BLaER1 treated with 17β-estradiol and CSF1 and Interleukin-3, amounts not matched to agents 10 nM and 100 nM (cell line): Measurements from ENCODE around the gene PHF19.
A peak's percentile ranks its signal among the peaks of the same experiment; 100 is the strongest.

Experiments
- H3K27ac ChIP-seq, 11 experiments: shearing (Covaris generic); formaldehyde crosslinking; 2 replicates each; pipeline ENCODE4 v1.8.1; 2022
- H3K27me3 ChIP-seq, 11 experiments: shearing (Covaris generic); formaldehyde crosslinking; 2 replicates each; pipeline ENCODE4 v1.8.1; 2022
- H3K36me3 ChIP-seq, 11 experiments: shearing (Covaris generic); formaldehyde crosslinking; 2 replicates each; pipeline ENCODE4 v1.8.1; 2022
- H3K4me1 ChIP-seq, 10 experiments: shearing (Covaris generic); formaldehyde crosslinking; 2 replicates each; pipeline ENCODE4 v1.8.1; 2022
- H3K4me2 ChIP-seq, 11 experiments: shearing (Covaris generic); formaldehyde crosslinking; 2 replicates each; pipeline ENCODE4 v1.8.1; 2022
- H3K4me3 ChIP-seq, 10 experiments: shearing (Covaris generic); formaldehyde crosslinking; 2 replicates each; pipeline ENCODE4 v1.8.1; 2022
- H3K9ac ChIP-seq, 11 experiments: shearing (Covaris generic); formaldehyde crosslinking; 2 replicates each; pipeline ENCODE4 v1.8.1; 2022
- H3K9me3 ChIP-seq, 11 experiments: shearing (Covaris generic); formaldehyde crosslinking; replicated peaks in 1 of 11; 2 replicates each; pipeline ENCODE4 v1.8.1; 2022
- H4K20me1 ChIP-seq, 11 experiments: shearing (Covaris generic); formaldehyde crosslinking; 2 replicates each; pipeline ENCODE4 v1.8.1; 2022
- Cebpa-rat ChIP-seq, 11 experiments: shearing (Covaris generic); IDR thresholded peaks; 2 replicates each; pipeline ENCODE4 v1.8.1; 2022

Gene PHF19

DNA sequence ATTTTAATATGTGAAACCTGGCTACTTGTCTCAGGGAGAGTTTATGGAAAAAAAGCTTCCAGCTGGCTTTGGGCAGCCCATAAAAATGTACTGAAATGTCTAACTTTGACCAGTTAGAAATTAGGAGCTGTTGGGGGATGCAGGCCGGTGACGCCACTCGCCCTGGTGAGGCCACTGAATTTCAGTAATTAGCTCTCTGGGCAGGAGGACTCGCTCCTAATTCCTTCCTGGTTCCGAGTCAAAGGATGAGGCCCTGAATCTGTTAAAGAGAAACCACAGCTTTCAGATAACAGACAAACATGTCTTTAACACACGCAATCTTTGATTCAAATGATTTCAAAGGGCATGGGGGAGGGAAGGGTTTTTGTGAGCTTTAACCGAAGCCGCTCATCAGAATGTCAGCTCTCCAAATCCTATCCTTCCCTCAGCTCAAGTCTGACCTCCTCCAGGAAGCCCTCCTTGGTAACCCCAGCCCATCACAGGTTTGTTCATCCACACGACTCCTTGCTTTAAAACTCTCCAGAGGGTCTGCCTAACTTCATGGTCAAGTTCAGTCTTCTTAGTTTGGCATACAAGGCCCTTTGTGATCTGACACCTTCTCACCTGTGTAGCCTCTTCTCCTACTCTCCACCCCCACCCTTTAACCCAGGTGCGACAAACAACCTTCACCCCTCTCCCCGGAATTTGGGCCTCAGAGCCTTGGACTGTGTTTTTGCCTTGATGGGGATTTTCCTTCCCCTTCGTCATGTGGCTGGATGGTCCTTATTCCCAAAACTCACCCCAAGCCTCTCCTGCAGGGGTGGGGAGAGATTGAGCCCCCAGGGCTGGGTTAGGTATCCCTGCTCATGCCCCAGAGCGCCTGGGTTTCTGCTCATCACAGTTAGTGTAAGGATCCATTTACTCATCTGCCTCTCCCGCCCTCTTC, 13.6 kb upstream of the PHF19 start:
- Histone ChIP-seq H3K9me3 (peaks cover 0 to 4% (median 0%) of the 10 kb centered on the region in 11 experiments; a peak in 2 of 22 replicates), H4K20me1 (no peaks in the 10 kb centered on the region), H3K36me3 (no peaks in the 10 kb centered on the region), H3K27me3 (no peaks in the 10 kb centered on the region), H3K27ac (peak overlapping the region in 10 of 11 experiments; percentile 8 to 94 (median 78); a peak in 18 of 22 replicates), H3K4me1 (peaks cover 43 to 100% (median 99%) of the 10 kb centered on the region in 10 experiments), H3K9ac (peak overlapping the region in 10 of 11 experiments; percentile 1 to 77 (median 66); a peak in 17 of 22 replicates), H3K4me3 (peak overlapping the region in 1 of 10 experiments; percentile 1; a peak in 3 of 20 replicates), H3K4me2 (peak overlapping the region; percentile 49 to 94 (median 77))
- no peak for TF ChIP-seq Cebpa-rat (IDR thresholded peaks at IDR 0.05)

DNA sequence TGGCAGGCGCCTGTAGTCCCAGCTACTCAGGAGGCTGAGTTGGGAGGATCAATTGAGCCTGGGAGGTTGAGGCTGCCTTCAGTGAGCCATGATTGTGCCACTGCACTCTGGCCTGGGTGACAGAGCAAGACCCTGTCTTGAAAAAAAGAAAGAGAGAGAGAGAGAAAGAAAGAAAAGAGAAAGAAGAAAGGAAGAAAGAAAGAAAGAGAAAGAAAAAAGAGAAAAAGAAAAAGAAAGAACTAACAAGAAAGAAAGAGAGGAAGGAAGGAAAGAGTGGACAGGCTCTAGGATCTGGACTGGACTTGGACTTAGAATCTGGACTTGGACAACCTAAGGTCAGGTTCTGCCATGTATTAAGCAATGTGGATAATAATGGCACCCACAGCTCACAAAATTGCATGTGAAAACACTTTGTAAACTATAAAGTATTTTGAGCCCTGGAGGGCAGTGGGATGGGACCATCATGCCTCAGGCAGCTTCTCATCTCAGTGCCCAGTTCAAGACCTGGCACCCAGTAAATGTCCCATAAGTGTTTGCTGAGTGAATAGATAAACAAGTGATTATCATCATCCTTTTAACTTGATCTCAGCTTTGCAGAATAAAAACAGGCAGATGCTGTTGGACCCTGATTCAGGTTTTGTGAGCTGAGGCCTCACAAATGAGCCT, 12.8 kb upstream of the PHF19 start:
- H3K4me1 ChIP-seq: peaks cover 44 to 100% (median 100%) of the 10 kb centered on the region in 10 experiments
- peaks cover 0 to 4% (median 0%) of the 10 kb centered on the region in 11 experiments; a peak in 2 of 22 replicates for H3K9me3 ChIP-seq
- no peak for TF ChIP-seq Cebpa-rat (IDR thresholded peaks at IDR 0.05)
- H3K27me3 ChIP-seq: no peaks in the 10 kb centered on the region
- 0 out of 20 replicates have a peak overlapping the region, but pooled peaks of 1 of the 10 experiments have one; percentile 1 for H3K4me3 ChIP-seq
- H3K4me2 ChIP-seq: peak overlapping the region; percentile 49 to 94 (median 77)
- H3K36me3 ChIP-seq: no peaks in the 10 kb centered on the region
- peak overlapping the region in 9 of 11 experiments; percentile 49 to 77 (median 66); a peak in 15 of 22 replicates for H3K9ac ChIP-seq
- H4K20me1 ChIP-seq: no peaks in the 10 kb centered on the region
- peak overlapping the region in 9 of 11 experiments; percentile 55 to 94 (median 81); a peak in 18 of 22 replicates for H3K27ac ChIP-seq

- Histone ChIP-seq H3K4me2 (peak overlapping the region in 8 of 11 experiments; percentile 5 to 94 (median 78); a peak in 10 of 22 replicates), H3K36me3 (no peaks in the 10 kb centered on the region), H3K9ac (no peak overlapping the region), H3K4me1 (peaks cover 44 to 99% (median 94%) of the 10 kb centered on the region in 10 experiments), H3K27me3 (no peaks in the 10 kb centered on the region), H4K20me1 (no peaks in the 10 kb centered on the region), H3K9me3 (no peaks in the 10 kb centered on the region), H3K27ac (peak overlapping the region in 6 of 11 experiments; percentile 50 to 94 (median 90); a peak in 12 of 22 replicates), H3K4me3 (no peak overlapping the region)
- TF ChIP-seq Cebpa-rat (IDR thresholded peaks at IDR 0.05): no peak
These were observed 11.6 kb upstream of the PHF19 start for GRCh38 chr9:120888626-120889025.

- Histone ChIP-seq H3K4me3 (peak overlapping the region in 1 of 10 experiments; percentile 10; a peak in 1 of 20 replicates), H3K36me3 (no peaks in the 10 kb centered on the region), H3K4me1 (peaks cover 31 to 98% (median 89%) of the 10 kb centered on the region in 10 experiments), H3K27me3 (no peaks in the 10 kb centered on the region), H3K4me2 (peak overlapping the region; percentile 61 to 94 (median 75)), H3K9me3 (no peaks in the 10 kb centered on the region), H4K20me1 (no peaks in the 10 kb centered on the region), H3K27ac (peak overlapping the region in 8 of 11 experiments; percentile 10 to 94 (median 76); a peak in 16 of 22 replicates), H3K9ac (peak overlapping the region in 6 of 11 experiments; percentile 17 to 74 (median 66); a peak in 10 of 22 replicates)
- TF ChIP-seq Cebpa-rat (IDR thresholded peaks at IDR 0.05): peak in 2 of 11 experiments; percentile 4 to 59; a peak in 1 of 22 replicates
These were observed 9.5 kb upstream of the PHF19 start for GRCh38 chr9:120886490-120886967.

GRCh38 chr9:120885958-120886357, 9.0 kb upstream of the PHF19 start:
- peak overlapping the region in 1 of 10 experiments; percentile 10; a peak in 1 of 20 replicates for H3K4me3 ChIP-seq
- H3K9ac ChIP-seq: peak overlapping the region in 9 of 11 experiments; percentile 1 to 74 (median 38); a peak in 12 of 22 replicates
- no peaks in the 10 kb centered on the region for H3K27me3 ChIP-seq
- peak overlapping the region in 8 of 11 experiments; percentile 10 to 94 (median 76); a peak in 15 of 22 replicates for H3K27ac ChIP-seq
- H3K4me1 ChIP-seq: peaks cover 28 to 98% (median 89%) of the 10 kb centered on the region in 10 experiments
- no peak for TF ChIP-seq Cebpa-rat (IDR thresholded peaks at IDR 0.05)
- H4K20me1 ChIP-seq: no peaks in the 10 kb centered on the region
- H3K4me2 ChIP-seq: peak overlapping the region; percentile 61 to 94 (median 75)
- no peaks in the 10 kb centered on the region for H3K36me3 ChIP-seq
- 0 out of 22 replicates have a peak, but pooled peaks cover 0 to 5% (median 0%) of the 10 kb centered on the region in 11 experiments for H3K9me3 ChIP-seq

DNA sequence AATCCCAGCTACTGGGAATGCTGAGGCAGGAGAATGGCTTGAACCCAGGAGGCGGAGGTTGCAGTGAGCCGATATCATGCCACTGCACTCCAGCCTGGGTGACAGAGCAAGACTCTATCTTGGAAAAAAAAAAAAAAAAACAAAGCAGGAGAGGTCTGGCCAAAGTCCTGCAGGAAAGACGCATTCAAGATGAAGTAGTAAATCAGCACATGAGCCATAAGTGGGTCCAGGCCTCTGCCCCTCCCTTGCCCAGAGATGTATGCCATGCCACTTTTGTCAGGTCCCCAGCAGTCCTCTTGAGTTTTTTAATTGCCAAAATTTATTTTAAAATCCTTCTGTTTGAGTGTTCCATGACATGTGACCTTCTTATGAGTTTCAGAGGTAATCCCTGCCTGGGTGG, 8.5 kb upstream of the PHF19 start:
- H3K27ac ChIP-seq: peak overlapping the region in 8 of 11 experiments; percentile 10 to 94 (median 76); a peak in 14 of 22 replicates
- peak overlapping the region in 8 of 11 experiments; percentile 1 to 74 (median 50); a peak in 11 of 22 replicates for H3K9ac ChIP-seq
- no peak for TF ChIP-seq Cebpa-rat (IDR thresholded peaks at IDR 0.05)

DNA sequence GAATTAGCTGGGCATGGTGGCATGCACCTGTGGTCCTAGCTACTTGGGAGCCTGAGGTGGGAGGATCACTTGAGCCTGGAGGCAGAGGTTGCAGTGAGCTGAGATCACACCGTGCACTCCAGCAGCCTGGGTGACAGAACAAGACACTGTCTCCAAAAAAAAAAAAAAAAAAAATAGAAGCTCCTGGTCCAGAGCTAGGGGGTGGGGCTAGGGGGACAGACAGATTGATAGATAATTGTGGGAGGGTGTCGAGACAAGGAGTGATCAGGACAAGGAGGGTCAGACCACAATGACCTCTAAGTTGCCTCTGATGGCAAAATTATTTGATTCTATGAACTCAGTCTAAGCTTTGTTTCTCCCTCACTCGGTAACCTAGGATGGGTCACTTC, 6.6 kb upstream of the PHF19 start:
- H3K4me2 ChIP-seq: peak overlapping the region in 9 of 11 experiments; percentile 12 to 63 (median 48); a peak in 15 of 22 replicates
- no peaks in the 10 kb centered on the region for H3K36me3 ChIP-seq
- no peak for TF ChIP-seq Cebpa-rat (IDR thresholded peaks at IDR 0.05)
- H3K9me3 ChIP-seq: 0 out of 22 replicates have a peak, but pooled peaks cover 0 to 6% (median 0%) of the 10 kb centered on the region in 11 experiments
- no peaks in the 10 kb centered on the region for H4K20me1 ChIP-seq
- no peak overlapping the region for H3K9ac ChIP-seq
- H3K4me3 ChIP-seq: no peak overlapping the region
- no peaks in the 10 kb centered on the region for H3K27me3 ChIP-seq
- H3K4me1 ChIP-seq: peaks cover 14 to 98% (median 83%) of the 10 kb centered on the region in 10 experiments
- H3K27ac ChIP-seq: peak overlapping the region in 1 of 11 experiments; percentile 30; a peak in 1 of 22 replicates

More for the DNA sequence above, 8.5 kb upstream of the PHF19 start:
- Histone ChIP-seq H3K4me2 (peak overlapping the region in 10 of 11 experiments; percentile 61 to 94 (median 78); a peak in 20 of 22 replicates), H3K9me3 (0 out of 22 replicates have a peak, but pooled peaks cover 0 to 6% (median 0%) of the 10 kb centered on the region in 11 experiments), H4K20me1 (no peaks in the 10 kb centered on the region), H3K4me1 (peaks cover 23 to 98% (median 88%) of the 10 kb centered on the region in 10 experiments), H3K36me3 (no peaks in the 10 kb centered on the region), H3K27me3 (no peaks in the 10 kb centered on the region), H3K4me3 (no peak overlapping the region)
